ENCODE data around the gene SRPRB.

DNA sequence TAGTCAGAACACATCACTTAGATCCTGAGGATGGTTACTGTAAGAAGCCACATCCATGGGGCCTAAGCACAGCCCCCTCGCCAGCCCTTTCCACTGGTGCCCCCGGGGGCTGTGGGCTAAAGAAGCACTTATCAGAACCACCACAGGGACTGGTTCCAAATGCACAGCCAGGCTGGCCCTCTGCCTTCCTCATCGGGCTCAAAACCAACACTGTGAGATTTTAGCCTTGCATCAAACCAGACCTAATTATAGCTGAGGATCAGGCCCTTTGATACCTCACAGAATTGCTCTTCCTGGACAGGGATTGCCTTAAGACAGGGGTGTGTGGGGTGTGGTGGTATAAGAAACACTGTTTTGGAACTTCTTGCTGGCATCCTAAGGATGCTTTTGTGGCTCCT, 23.7 kb downstream of the SRPRB start:
- TF ChIP-seq, protein P1, sequence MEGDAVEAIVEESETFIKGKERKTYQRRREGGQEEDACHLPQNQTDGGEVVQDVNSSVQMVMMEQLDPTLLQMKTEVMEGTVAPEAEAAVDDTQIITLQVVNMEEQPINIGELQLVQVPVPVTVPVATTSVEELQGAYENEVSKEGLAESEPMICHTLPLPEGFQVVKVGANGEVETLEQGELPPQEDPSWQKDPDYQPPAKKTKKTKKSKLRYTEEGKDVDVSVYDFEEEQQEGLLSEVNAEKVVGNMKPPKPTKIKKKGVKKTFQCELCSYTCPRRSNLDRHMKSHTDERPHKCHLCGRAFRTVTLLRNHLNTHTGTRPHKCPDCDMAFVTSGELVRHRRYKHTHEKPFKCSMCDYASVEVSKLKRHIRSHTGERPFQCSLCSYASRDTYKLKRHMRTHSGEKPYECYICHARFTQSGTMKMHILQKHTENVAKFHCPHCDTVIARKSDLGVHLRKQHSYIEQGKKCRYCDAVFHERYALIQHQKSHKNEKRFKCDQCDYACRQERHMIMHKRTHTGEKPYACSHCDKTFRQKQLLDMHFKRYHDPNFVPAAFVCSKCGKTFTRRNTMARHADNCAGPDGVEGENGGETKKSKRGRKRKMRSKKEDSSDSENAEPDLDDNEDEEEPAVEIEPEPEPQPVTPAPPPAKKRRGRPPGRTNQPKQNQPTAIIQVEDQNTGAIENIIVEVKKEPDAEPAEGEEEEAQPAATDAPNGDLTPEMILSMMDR (IDR thresholded peaks at IDR 0.05): no peak
- TF ChIP-seq POLR2A (IDR thresholded peaks at IDR 0.05): no peak

Measured in testis (tissue), 2 donors.